HCT116 (cell line): ENCODE results near the gene CPM. TPM values are rescaled to one million over a fixed set of nuclear protein-coding genes. Genes with fewer than 3 reads are reported as not detected.
A peak's percentile ranks its signal among the peaks of the same experiment; 100 is the strongest.

Source experiments
- ATAC-seq: fragments of 200-7000 bp; cut with Tn5 transposase; 2 replicates; pipeline ENCODE4 v1.9.1; 2020; ENCODE audit warnings: mild to moderate bottlenecking, moderate library complexity
- BruUV-seq: library from RNA; stranded (reverse); fragments of 400-500 nt; replicated peaks from 2 replicates; lab custom pipeline; 2021; lab: Mats Ljungman, UMichigan
- CTCF ChIA-PET: fragments of 300-600 bp; sonication (Branson Sonifier 250); formaldehyde crosslinking; loops from one replicate; lab custom pipeline; 2021; ENCODE audit warnings: antibody characterized with exemption; lab: Charles Lee
- POLR2A ChIA-PET: fragments of 300-600, 350-600 bp; sonication (Branson Sonifier 250); formaldehyde crosslinking; loops from one replicate; lab custom pipeline; 2021; ENCODE audit warnings: antibody characterized with exemption; lab: Charles Lee
- RAD21 ChIA-PET, 2 experiments: fragments of 300-600 bp; sonication (Branson Sonifier 250); formaldehyde crosslinking; loops; one replicate each; lab custom pipeline; 2023; ENCODE audit warnings: low total read pairs in 2 of 2; ENCODE audit not compliant: uncharacterized antibody in 2 of 2, unreplicated experiment in 2 of 2, low non-redundant PET in 1 of 2; lab: Charles Lee
- DNase-seq: peaks from one replicate; pipeline ENCODE4 v3.0.0-alpha.2; 2010; ENCODE audit warnings: low read depth, low spot score
- H2AFZ ChIP-seq: fragments of 200-600 bp; shearing (Covaris generic), sonication (generic); 2 replicates; pipeline ENCODE4 v1.6.1; 2017; ENCODE audit warnings: low read depth, mixed run types, mixed read lengths, antibody characterized with exemption, low read length; ENCODE audit not compliant: poor library complexity, severe bottlenecking
- H3K27ac ChIP-seq: 2 replicates; pipeline ENCODE4 v1.5.1; 2012; ENCODE audit warnings: low read depth, low read length
- H3K27me3 ChIP-seq: fragments of 200-600 bp; sonication (generic); 2 replicates; pipeline ENCODE4 v1.6.1; 2016; ENCODE audit warnings: mixed run types, low read length, mixed read lengths; ENCODE audit not compliant: insufficient read depth
- H3K36me3 ChIP-seq, 2 experiments: fragments of 200-500 bp in 1 of 2; fragments of 200-600 bp in 1 of 2; sonication (Bioruptor generic) in 1 of 2; sonication (generic) in 1 of 2; 2 replicates each; pipeline versions ENCODE4 v1.5.1 to v1.6.1; 2014 to 2016; ENCODE audit warnings: low read length in 2 of 2, inconsistent platforms in 1 of 2, mixed read lengths in 1 of 2, mixed run types in 1 of 2; ENCODE audit not compliant: insufficient read depth in 2 of 2, control insufficient read depth in 1 of 2
- H3K4me1 ChIP-seq, 2 experiments: fragments of 200-600 bp in 1 of 2; sonication (generic) in 1 of 2; 2 replicates each; pipeline versions ENCODE4 v1.5.1 to v1.6.1; 2012 to 2017; ENCODE audit warnings: low read length in 2 of 2, inconsistent platforms in 1 of 2, mild to moderate bottlenecking in 1 of 2, mixed read lengths in 1 of 2, mixed run types in 1 of 2, moderate library complexity in 1 of 2; ENCODE audit not compliant: insufficient read depth in 2 of 2, control insufficient read depth in 1 of 2
- H3K4me2 ChIP-seq: fragments of 200-600 bp; sonication (generic); 2 replicates; pipeline ENCODE4 v1.6.1; 2017; ENCODE audit warnings: mixed run types, low read length, mixed read lengths
- H3K4me3 ChIP-seq, 2 experiments: fragments of 200-600 bp in 1 of 2; sonication (generic) in 1 of 2; replicated peaks in 1 of 2; 2 replicates each; pipeline ENCODE4 v1.5.1; 2011 to 2016; ENCODE audit warnings: low read length in 2 of 2, control low read depth in 1 of 2, low read depth in 1 of 2, mild to moderate bottlenecking in 1 of 2, mixed read lengths in 1 of 2, mixed run types in 1 of 2
- H3K79me2 ChIP-seq: fragments of 200-600 bp; sonication (generic); 2 replicates; pipeline ENCODE4 v1.6.1; 2017; ENCODE audit warnings: mild to moderate bottlenecking, mixed run types, low read length, moderate library complexity, mixed read lengths; ENCODE audit not compliant: insufficient read depth
- H3K9ac ChIP-seq: fragments of 200-600 bp; sonication (generic); 2 replicates; pipeline ENCODE4 v1.6.1; 2016; ENCODE audit warnings: low read length, mixed read lengths
- H3K9me2 ChIP-seq: fragments of 200-600 bp; sonication (generic), shearing (Covaris generic); 2 replicates; pipeline ENCODE4 v1.6.1; 2017; ENCODE audit warnings: mixed run types, mild to moderate bottlenecking, moderate library complexity; ENCODE audit not compliant: insufficient read depth
- H3K9me3 ChIP-seq, 2 experiments: fragments of 200-500 bp in 1 of 2; fragments of 200-600 bp in 1 of 2; sonication (Bioruptor generic) in 1 of 2; sonication (generic) in 1 of 2; 2 replicates each; pipeline ENCODE4 v1.6.1; 2014 to 2017; ENCODE audit warnings: low read length in 2 of 2, mixed read lengths in 2 of 2, inconsistent platforms in 1 of 2, low read depth in 1 of 2, mild to moderate bottlenecking in 1 of 2, mixed run types in 1 of 2, moderate library complexity in 1 of 2; ENCODE audit not compliant: control insufficient read depth in 1 of 2, insufficient read depth in 1 of 2
- H4K20me1 ChIP-seq: fragments of 200-600 bp; sonication (generic), shearing (Covaris generic); 2 replicates; pipeline ENCODE4 v1.6.1; 2017; ENCODE audit warnings: mixed run types, mild to moderate bottlenecking, moderate library complexity; ENCODE audit not compliant: insufficient read depth
- ATF3 ChIP-seq: IDR thresholded peaks from 2 replicates; pipeline ENCODE4 v1.6.1; 2012
- CBX3 ChIP-seq: IDR thresholded peaks from 2 replicates; pipeline ENCODE4 v1.6.1; 2012; ENCODE audit warnings: low read depth
- CEBPB ChIP-seq: IDR thresholded peaks from 2 replicates; pipeline ENCODE4 v1.6.1; 2012; ENCODE audit warnings: low read depth
- CTCF ChIP-seq, 3 experiments: fragments of 200-600 bp in 1 of 3; sonication (generic) in 1 of 3; IDR thresholded peaks in 2 of 3; conservative IDR thresholded peaks in 1 of 3; 2 replicates each; pipeline ENCODE4 v1.5.1; 2012 to 2017; ENCODE audit warnings: low read depth in 2 of 3, low read length in 2 of 3, antibody characterized with exemption in 1 of 3, borderline replicate concordance in 1 of 3, control low read depth in 1 of 3, mild to moderate bottlenecking in 1 of 3, mixed read lengths in 1 of 3, mixed run types in 1 of 3, moderate library complexity in 1 of 3; ENCODE audit not compliant: insufficient read depth in 1 of 3
- EGR1 ChIP-seq: IDR thresholded peaks from 2 replicates; pipeline ENCODE4 v1.6.1; 2012; ENCODE audit warnings: low read depth
- ELF1 ChIP-seq: IDR thresholded peaks from 2 replicates; pipeline ENCODE4 v1.6.1; 2012; ENCODE audit warnings: low read depth, borderline replicate concordance
- FOSL1 ChIP-seq: IDR thresholded peaks from 2 replicates; pipeline ENCODE4 v1.6.1; 2012; ENCODE audit warnings: low read depth
- MAX ChIP-seq: IDR thresholded peaks from 2 replicates; pipeline ENCODE4 v1.6.1; 2012
- POLR2A ChIP-seq: IDR thresholded peaks from 2 replicates; pipeline ENCODE4 v1.7.0; 2011; ENCODE audit warnings: borderline replicate concordance; ENCODE audit not compliant: insufficient read depth, insufficient read length; ENCODE audit errors: extremely low read depth
- POLR2AphosphoS5 ChIP-seq: IDR thresholded peaks from 2 replicates; pipeline ENCODE4 v1.6.1; 2011; ENCODE audit warnings: mild to moderate bottlenecking, low read depth, low read length, moderate library complexity
- RAD21 ChIP-seq: IDR thresholded peaks from 2 replicates; pipeline ENCODE4 v1.6.1; 2012; ENCODE audit warnings: low read depth, mild to moderate bottlenecking
- REST ChIP-seq: IDR thresholded peaks from 2 replicates; pipeline ENCODE4 v1.6.1; 2012; ENCODE audit warnings: low read depth
- SIN3A ChIP-seq: IDR thresholded peaks from 2 replicates; pipeline ENCODE4 v1.6.1; 2012; ENCODE audit warnings: low read depth
- SP1 ChIP-seq: IDR thresholded peaks from 2 replicates; pipeline ENCODE4 v1.6.1; 2012; ENCODE audit warnings: low read depth
- SRF ChIP-seq: IDR thresholded peaks from 2 replicates; pipeline ENCODE4 v1.6.1; 2012; ENCODE audit warnings: low read depth
- TCF7L2 ChIP-seq: IDR thresholded peaks from 2 replicates; pipeline ENCODE4 v1.7.0; 2011; ENCODE audit warnings: borderline replicate concordance, inconsistent platforms; ENCODE audit not compliant: insufficient read depth, insufficient read length; ENCODE audit errors: extremely low read depth
- YY1 ChIP-seq: IDR thresholded peaks from 2 replicates; pipeline ENCODE4 v1.6.1; 2011; ENCODE audit warnings: low read length, low read depth, moderate library complexity, mild to moderate bottlenecking; ENCODE audit not compliant: insufficient replicate concordance; ENCODE audit errors: extremely low read depth
- ZBTB33 ChIP-seq: IDR thresholded peaks from 2 replicates; pipeline ENCODE4 v1.6.1; 2011; ENCODE audit warnings: mild to moderate bottlenecking, low read length, moderate library complexity; ENCODE audit not compliant: insufficient replicate concordance; ENCODE audit errors: extremely low read depth
- ZNF274 ChIP-seq: fragments of 200-500 bp; sonication (Bioruptor generic); IDR thresholded peaks from 2 replicates; pipeline ENCODE4 v1.6.1; 2014; ENCODE audit warnings: mild to moderate bottlenecking, low read depth, low read length, inconsistent platforms
- intact Hi-C: fragments of 100-400 bp; cut with micrococcal nuclease; formaldehyde crosslinking; loops from 2 replicates; pipeline ENCODE4 v1.10.0; 2022
- total RNA-seq: library from RNA; stranded (reverse); gene quantifications from one replicate; pipeline ENCODE4 v1.2.1, GENCODE V29; 2021; ENCODE audit not compliant: unreplicated experiment

Gene CPM
- total RNA-seq, 1 experiment from 2014 or later, result 5.3 TPM

- H3K9me2 ChIP-seq, result no peaks in the 10 kb centered on the region
- ATAC-seq, result peak; percentile 24
- H3K27ac ChIP-seq, result no peak overlapping the region
- ChIA-PET RAD21 (no interaction called here), CTCF (interaction anchor here (0.8 kb wide), 1 partner anchor 322 kb away, joined by 3 read pairs; no protein-coding TSS in a partner anchor), POLR2A (no interaction called here)
- peaks cover 8 to 26% of the 10 kb centered on the region in 2 experiments; a peak in 3 of 4 replicates for H3K4me1 ChIP-seq
- DNase-seq, result no peak
- no peaks in the 10 kb centered on the region for H3K27me3 ChIP-seq
- H4K20me1 ChIP-seq, result no peaks in the 10 kb centered on the region
- no peaks in the 10 kb centered on the region for H3K79me2 ChIP-seq
- intact Hi-C loops, result no loop called here
- peak overlapping the region; percentile 42 to 56 for H3K4me3 ChIP-seq
- peak overlapping the region; percentile 77 for H3K4me2 ChIP-seq
- no peak overlapping the region for H2AFZ ChIP-seq
- no peaks in the 10 kb centered on the region for H3K36me3 ChIP-seq
- no peak for TF ChIP-seq ELF1
- no peak for TF ChIP-seq ZNF274
- TF ChIP-seq CBX3, result no peak
- TF ChIP-seq YY1, result no peak
- TF ChIP-seq SRF, result no peak
- TF ChIP-seq RAD21, result no peak
- TF ChIP-seq POLR2AphosphoS5, result no peak
- TF ChIP-seq ZBTB33, result no peak
- no peak for TF ChIP-seq MAX
- TF ChIP-seq CTCF (IDR thresholded peaks at IDR 0.05 in 2 of 3, conservative IDR thresholded peaks at IDR 0.05 in 1 of 3; ENCODE audit: borderline replicate concordance in 1 of 3, insufficient read depth in 1 of 3, low read depth in 2 of 3, low read length in 2 of 3), result no peak
- TF ChIP-seq ATF3, result no peak
- TF ChIP-seq POLR2A, result no peak
- no peak for TF ChIP-seq TCF7L2
- TF ChIP-seq FOSL1, result no peak
- TF ChIP-seq SIN3A, result no peak
- no peak for TF ChIP-seq CEBPB
- no peak for TF ChIP-seq SP1
- TF ChIP-seq REST, result no peak
- TF ChIP-seq EGR1, result no peak
- H3K9ac ChIP-seq, result peak overlapping the region; percentile 40; the same call in 1 of the 2 replicates
- H3K9me3 ChIP-seq, result no peaks in the 10 kb centered on the region
- TSS peak; percentile 58 for BruUV-seq
Measured at GRCh38 chr12:68932128-68932960, 627 bp downstream of the CPM start.
